Measurements from ENCODE around the gene LAMA3.

The LAMA3 gene

GRCh38 chr18:23992941-23993280 is 303.7 kb downstream of the LAMA3 start:
- DNase-seq (ENCODE audit: extremely low read depth, low read depth), result no peak
- no peak for TF ChIP-seq CTCF (IDR thresholded peaks at IDR 0.05; ENCODE audit: low read depth, low read length)

GRCh38 chr18:23994361-23994902 is 305.2 kb downstream of the LAMA3 start:
- peak; percentile 91 for DNase-seq (ENCODE audit: extremely low read depth, low read depth)
- no peak for TF ChIP-seq CTCF (IDR thresholded peaks at IDR 0.05; ENCODE audit: low read depth, low read length)

GRCh38 chr18:23995180-23995579 is 305.9 kb downstream of the LAMA3 start:
- no peak for DNase-seq (ENCODE audit: extremely low read depth, low read depth)
- TF ChIP-seq CTCF (IDR thresholded peaks at IDR 0.05; ENCODE audit: low read depth, low read length), result no peak

- no peak for TF ChIP-seq CTCF (IDR thresholded peaks at IDR 0.05; ENCODE audit: low read depth, low read length)
- no peak for DNase-seq (ENCODE audit: extremely low read depth, low read depth)
Observed at GRCh38 chr18:23998018-23998417, 308.8 kb downstream of the LAMA3 start.

- no peak for DNase-seq (ENCODE audit: extremely low read depth, low read depth)
- TF ChIP-seq CTCF (IDR thresholded peaks at IDR 0.05; ENCODE audit: low read depth, low read length), result no peak
Observed at GRCh38 chr18:23998820-23999219, 309.6 kb downstream of the LAMA3 start.

- DNase-seq (ENCODE audit: extremely low read depth, low read depth), result no peak
- TF ChIP-seq CTCF (IDR thresholded peaks at IDR 0.05; ENCODE audit: low read depth, low read length), result no peak
Observed at GRCh38 chr18:24000613-24001490, 311.6 kb downstream of the LAMA3 start.

- TF ChIP-seq CTCF (IDR thresholded peaks at IDR 0.05; ENCODE audit: low read depth, low read length), result no peak; the same call in none of the 2 replicates
- no peak for DNase-seq (ENCODE audit: extremely low read depth, low read depth)
Observed at GRCh38 chr18:24002479-24002878, 313.2 kb downstream of the LAMA3 start.
